ENCODE data around the gene EFHC1.
"Not testable (repeated sequence)": the region's sequence is repeated elsewhere in the genome, so short reads cannot be mapped to it uniquely, and the experiment has no call there.

EFHC1 gene

GRCh38 chr6:52435345-52435744 lies 15.2 kb downstream of the EFHC1 start:
- no peak for TF ChIP-seq Cebpa-rat (IDR thresholded peaks at IDR 0.05)
- H3K4me3 ChIP-seq = no peak overlapping the region
- H3K27me3 ChIP-seq = no peaks in the 10 kb centered on the region
- peaks cover 0 to 13% (median 7%) of the 10 kb centered on the region in 11 experiments; a peak in 12 of 22 replicates for H3K9me3 ChIP-seq (replicated peaks in 1 of 11)
- peaks cover 0 to 11% (median 4%) of the 10 kb centered on the region in 10 experiments; a peak in 9 of 20 replicates for H3K4me1 ChIP-seq
- no peak overlapping the region for H3K27ac ChIP-seq
- no peak overlapping the region for H3K9ac ChIP-seq
- no peaks in the 10 kb centered on the region for H4K20me1 ChIP-seq
- peaks cover 0 to 49% (median 12%) of the 10 kb centered on the region in 11 experiments; a peak in 13 of 22 replicates for H3K36me3 ChIP-seq
- no peak overlapping the region for H3K4me2 ChIP-seq

- Histone ChIP-seq H3K9me3 (replicated peaks in 1 of 11) (peaks cover 0 to 29% (median 12%) of the 10 kb centered on the region in 11 experiments; a peak in 17 of 22 replicates), H3K4me3 (no peak overlapping the region), H3K27ac (no peak overlapping the region), H3K4me1 (peaks cover 0 to 3% (median 0%) of the 10 kb centered on the region in 10 experiments; a peak in 3 of 20 replicates), H3K9ac (no peak overlapping the region), H3K27me3 (no peaks in the 10 kb centered on the region), H4K20me1 (no peaks in the 10 kb centered on the region), H3K36me3 (peaks cover 0 to 46% (median 11%) of the 10 kb centered on the region in 11 experiments; a peak in 11 of 22 replicates), H3K4me2 (no peak overlapping the region)
- TF ChIP-seq Cebpa-rat (IDR thresholded peaks at IDR 0.05) = no peak
These were observed 18.8 kb downstream of the EFHC1 start for GRCh38 chr6:52438926-52439325.

GRCh38 chr6:52454556-52454955 lies 34.4 kb downstream of the EFHC1 start:
- H3K27ac ChIP-seq = no peak overlapping the region
- peak overlapping the region in 3 of 11 experiments; percentile 1 to 9 (median 6); a peak in 1 of 22 replicates for H3K4me2 ChIP-seq
- H4K20me1 ChIP-seq = no peaks in the 10 kb centered on the region
- no peaks in the 10 kb centered on the region for H3K27me3 ChIP-seq
- H3K4me3 ChIP-seq = no peak overlapping the region
- TF ChIP-seq Cebpa-rat (IDR thresholded peaks at IDR 0.05) = no peak
- H3K9me3 ChIP-seq (replicated peaks in 1 of 11) = peaks cover 23 to 33% (median 27%) of the 10 kb centered on the region in 11 experiments
- H3K36me3 ChIP-seq = peaks cover 1 to 39% (median 21%) of the 10 kb centered on the region in 11 experiments; a peak in 16 of 22 replicates
- peaks cover 0 to 8% (median 2%) of the 10 kb centered on the region in 10 experiments; a peak in 7 of 20 replicates for H3K4me1 ChIP-seq
- no peak overlapping the region for H3K9ac ChIP-seq

GRCh38 chr6:52457096-52457495 lies 37.0 kb downstream of the EFHC1 start:
- Histone ChIP-seq H3K4me2 (no peak overlapping the region), H3K4me1 (peaks cover 0 to 8% (median 2%) of the 10 kb centered on the region in 10 experiments; a peak in 7 of 20 replicates), H4K20me1 (no peaks in the 10 kb centered on the region), H3K27ac (no peak overlapping the region), H3K4me3 (no peak overlapping the region), H3K9me3 (replicated peaks in 1 of 11) (peaks cover 5 to 13% (median 8%) of the 10 kb centered on the region in 11 experiments; a peak in 14 of 22 replicates), H3K27me3 (no peaks in the 10 kb centered on the region), H3K36me3 (peaks cover 0 to 24% (median 9%) of the 10 kb centered on the region in 11 experiments; a peak in 8 of 22 replicates), H3K9ac (no peak overlapping the region)
- no peak for TF ChIP-seq Cebpa-rat (IDR thresholded peaks at IDR 0.05)

- H3K4me2 ChIP-seq; H3K27ac ChIP-seq; H3K4me1 ChIP-seq; H4K20me1 ChIP-seq; H3K9me3 ChIP-seq (replicated peaks in 1 of 11); H3K9ac ChIP-seq; H3K4me3 ChIP-seq; H3K27me3 ChIP-seq; H3K36me3 ChIP-seq: not testable (repeated sequence)
These were observed 41.1 kb downstream of the EFHC1 start for GRCh38 chr6:52461194-52461593.

- Histone ChIP-seq H3K4me3 (no peak overlapping the region), H3K4me2 (no peak overlapping the region), H3K9me3 (replicated peaks in 1 of 11) (peaks cover 6 to 22% (median 8%) of the 10 kb centered on the region in 11 experiments; a peak in 17 of 22 replicates), H3K27me3 (no peaks in the 10 kb centered on the region), H4K20me1 (no peaks in the 10 kb centered on the region), H3K36me3 (peaks cover 0 to 8% (median 4%) of the 10 kb centered on the region in 11 experiments; a peak in 8 of 22 replicates), H3K27ac (no peak overlapping the region), H3K4me1 (no peaks in the 10 kb centered on the region), H3K9ac (no peak overlapping the region)
- TF ChIP-seq Cebpa-rat (IDR thresholded peaks at IDR 0.05) = no peak
These were observed 54.0 kb downstream of the EFHC1 start for GRCh38 chr6:52474173-52474572.

GRCh38 chr6:52475307-52475706 lies 55.2 kb downstream of the EFHC1 start:
- no peak overlapping the region for H3K9ac ChIP-seq
- TF ChIP-seq Cebpa-rat (IDR thresholded peaks at IDR 0.05) = no peak
- no peaks in the 10 kb centered on the region for H4K20me1 ChIP-seq
- no peaks in the 10 kb centered on the region for H3K27me3 ChIP-seq
- no peak overlapping the region for H3K27ac ChIP-seq
- H3K36me3 ChIP-seq = peaks cover 0 to 16% (median 7%) of the 10 kb centered on the region in 11 experiments; a peak in 8 of 22 replicates
- H3K4me1 ChIP-seq = no peaks in the 10 kb centered on the region
- H3K4me2 ChIP-seq = no peak overlapping the region
- H3K9me3 ChIP-seq (replicated peaks in 1 of 11) = peaks cover 10 to 34% (median 18%) of the 10 kb centered on the region in 11 experiments; a peak in 18 of 22 replicates
- no peak overlapping the region for H3K4me3 ChIP-seq

- H3K27ac ChIP-seq = no peak overlapping the region; a peak in 1 of 22 replicates
- no peak overlapping the region for H3K4me2 ChIP-seq
- H4K20me1 ChIP-seq = no peaks in the 10 kb centered on the region
- TF ChIP-seq Cebpa-rat (IDR thresholded peaks at IDR 0.05) = no peak
- peaks cover 0 to 16% (median 7%) of the 10 kb centered on the region in 10 experiments; a peak in 12 of 20 replicates for H3K4me1 ChIP-seq
- no peak overlapping the region for H3K4me3 ChIP-seq
- H3K27me3 ChIP-seq = no peaks in the 10 kb centered on the region
- H3K36me3 ChIP-seq = peaks cover 0 to 55% (median 10%) of the 10 kb centered on the region in 11 experiments; a peak in 12 of 22 replicates
- no peak overlapping the region for H3K9ac ChIP-seq
- H3K9me3 ChIP-seq (replicated peaks in 1 of 11) = peaks cover 21 to 70% (median 49%) of the 10 kb centered on the region in 11 experiments
These were observed 62.9 kb downstream of the EFHC1 start for GRCh38 chr6:52482903-52483670.

- Histone ChIP-seq H3K4me3 (no peak overlapping the region), H3K9me3 (replicated peaks in 1 of 11) (peaks cover 20 to 70% (median 46%) of the 10 kb centered on the region in 11 experiments), H3K9ac (no peak overlapping the region), H3K4me2 (no peak overlapping the region), H4K20me1 (no peaks in the 10 kb centered on the region), H3K36me3 (peaks cover 0 to 52% (median 10%) of the 10 kb centered on the region in 11 experiments; a peak in 12 of 22 replicates), H3K4me1 (peaks cover 0 to 20% (median 10%) of the 10 kb centered on the region in 10 experiments; a peak in 13 of 20 replicates), H3K27me3 (no peaks in the 10 kb centered on the region), H3K27ac (no peak overlapping the region; a peak in 1 of 22 replicates)
- TF ChIP-seq Cebpa-rat (IDR thresholded peaks at IDR 0.05) = no peak
These were observed 63.5 kb downstream of the EFHC1 start for GRCh38 chr6:52483671-52484003.
